Kasumi-1 (cell line): Measurements from ENCODE around the gene H1-8.

ENCODE experiments used
- DNase-seq, 2 experiments: peaks; one replicate each; lab custom pipeline; 2025; lab: John Stamatoyannopoulos, UW

The H1-8 gene

GRCh38 chr3:129573493-129573892 lies 30.5 kb downstream of the H1-8 start:
- no peak for DNase-seq

DNA sequence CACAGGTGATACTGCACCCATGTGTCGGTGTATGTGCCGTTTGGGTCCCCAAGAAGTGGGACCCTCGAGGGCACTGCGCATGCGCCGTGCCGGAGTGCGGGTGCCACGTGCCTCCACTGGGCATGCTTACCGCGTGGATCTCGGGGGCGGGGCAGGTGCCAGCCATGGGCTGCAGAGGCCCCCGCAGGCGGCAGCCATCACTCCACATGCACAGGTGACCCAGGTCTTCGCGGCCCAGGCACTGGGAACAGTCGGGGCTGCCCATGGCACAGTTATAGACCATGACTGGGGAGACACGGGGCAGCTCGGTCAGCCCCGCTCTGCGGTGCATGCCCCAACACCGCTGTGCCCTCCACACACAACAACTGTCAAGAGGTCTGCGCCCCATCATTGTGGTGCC lies 31.2 kb downstream of the H1-8 start:
- no peak for DNase-seq

- DNase-seq = no peak
Measured at GRCh38 chr3:129575233-129575996, 32.4 kb downstream of the H1-8 start.

GRCh38 chr3:129575997-129576384 lies 33.0 kb downstream of the H1-8 start:
- DNase-seq = no peak

DNA sequence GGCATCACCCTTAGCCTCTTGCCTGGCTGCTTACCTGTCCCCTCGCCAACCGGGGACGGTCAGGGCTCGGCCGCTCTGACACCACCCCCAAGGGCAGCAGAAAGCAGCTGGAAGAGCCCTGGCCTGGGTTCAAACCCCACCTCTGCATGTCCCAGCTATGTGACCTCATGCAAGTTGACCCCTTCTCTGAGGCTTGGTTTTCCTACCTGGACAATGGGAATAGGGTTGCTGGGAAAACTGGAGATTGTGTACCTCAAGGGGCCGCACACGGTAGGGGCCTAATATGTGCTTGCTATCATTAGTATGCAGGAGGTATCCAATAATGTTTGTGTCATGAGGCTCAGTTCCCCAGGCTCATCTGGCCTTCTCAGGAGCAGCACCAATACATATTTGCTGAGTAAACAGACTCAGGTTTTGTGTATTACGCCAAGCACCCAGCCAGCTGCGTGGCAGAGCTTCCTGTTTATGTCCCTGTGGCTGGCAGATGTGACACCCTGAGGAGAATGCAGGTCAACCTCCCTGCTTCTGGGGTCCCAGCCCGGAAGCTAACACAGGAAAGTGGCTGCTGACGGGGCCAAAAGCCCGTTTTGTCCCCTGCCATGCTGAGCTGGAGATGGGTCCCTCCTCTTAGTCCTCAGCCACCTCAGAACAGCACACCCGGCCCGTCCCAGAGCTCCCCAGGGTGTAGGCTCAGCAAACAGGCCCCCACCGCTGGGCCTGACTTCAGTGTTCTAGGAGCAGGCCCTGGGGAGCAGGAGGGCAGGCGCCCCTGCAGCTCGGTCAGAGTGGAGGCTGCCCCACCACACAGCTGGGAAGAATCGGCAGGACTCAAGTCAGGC lies 33.8 kb downstream of the H1-8 start:
- DNase-seq = peak; percentile 60 to 70

DNA sequence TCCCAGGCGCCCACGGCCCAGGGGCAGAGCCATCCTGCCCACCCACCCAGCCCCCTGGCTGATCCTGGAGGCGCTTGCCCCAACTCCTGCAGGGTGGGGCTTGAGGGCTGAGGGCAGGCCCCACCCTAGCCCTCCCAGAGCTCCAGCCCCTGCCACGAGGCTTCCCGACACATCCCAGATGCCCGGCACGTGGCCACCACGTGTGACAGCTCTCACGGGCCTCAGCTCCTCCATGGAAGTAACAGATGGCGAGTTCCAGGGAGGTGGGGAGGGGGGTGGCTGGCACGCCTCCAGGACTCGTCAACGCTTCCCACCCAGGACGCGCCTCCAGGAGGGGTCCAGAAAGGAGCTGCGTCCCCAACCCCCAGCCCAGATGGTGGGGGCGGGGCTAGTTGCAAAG lies 34.4 kb downstream of the H1-8 start:
- peak in 1 of 2 experiments; percentile 28 for DNase-seq

DNA sequence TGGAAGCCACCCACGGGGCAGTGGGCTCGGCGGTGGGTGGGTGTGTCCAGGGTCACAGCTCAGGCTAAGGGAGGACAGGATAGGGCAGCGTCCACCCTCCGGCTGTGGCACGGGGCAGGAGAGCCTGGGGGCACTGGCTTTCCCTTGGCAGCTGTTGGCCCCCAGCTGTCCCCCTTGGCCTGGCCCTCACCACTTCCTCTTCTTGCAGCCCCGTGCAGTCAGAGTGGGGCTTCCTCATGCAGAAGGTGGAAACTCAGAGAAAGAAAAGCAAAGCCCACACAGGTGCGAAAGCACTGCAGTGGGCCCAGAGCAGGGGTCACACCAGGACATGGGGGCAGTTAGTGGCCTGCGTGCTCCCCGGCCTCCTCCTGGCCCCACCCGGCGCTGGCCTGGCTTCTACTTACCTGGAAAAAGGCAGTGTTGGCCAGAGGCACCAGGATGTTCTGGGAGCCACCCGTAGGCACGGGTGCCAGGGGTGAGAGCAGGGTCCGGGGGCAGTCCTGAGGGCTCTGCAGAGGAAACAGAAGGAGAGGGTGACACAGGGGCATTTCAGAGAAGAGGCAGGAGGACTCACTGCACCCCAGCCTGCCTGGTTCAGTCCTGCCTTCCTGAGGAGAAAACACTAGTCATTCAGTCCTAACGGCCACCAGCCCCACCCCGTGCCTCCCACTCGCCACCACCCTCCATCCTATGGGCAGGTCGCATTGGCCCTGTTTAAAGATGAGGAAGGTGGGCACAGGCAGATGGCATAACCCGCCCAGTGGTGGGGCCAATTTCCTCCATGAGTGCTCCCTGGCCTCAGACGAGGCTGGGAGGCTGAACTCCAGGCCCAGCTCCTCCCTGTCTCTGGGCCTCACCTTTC lies 35.2 kb downstream of the H1-8 start:
- peak; percentile 72 to 81 for DNase-seq

DNA sequence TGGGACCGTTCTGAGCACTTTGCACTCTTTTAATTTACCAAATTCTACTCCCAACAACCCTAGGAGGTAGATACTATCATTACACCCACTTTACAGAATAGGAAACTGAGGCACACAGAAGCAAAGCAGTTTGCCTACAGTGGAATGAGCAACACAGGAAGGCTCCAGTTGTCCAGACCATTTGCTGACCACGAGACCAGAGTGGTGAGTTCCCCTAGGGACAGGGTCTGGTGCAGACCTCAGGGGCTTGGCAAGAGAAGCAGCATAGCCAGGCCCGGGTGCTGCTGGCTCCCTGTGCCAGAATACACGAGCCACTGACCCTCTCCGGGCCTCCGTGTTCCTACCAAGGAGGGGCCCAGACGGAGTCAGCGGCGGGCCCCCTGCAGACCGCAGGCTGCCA lies 37.0 kb downstream of the H1-8 start:
- no peak for DNase-seq

DNA sequence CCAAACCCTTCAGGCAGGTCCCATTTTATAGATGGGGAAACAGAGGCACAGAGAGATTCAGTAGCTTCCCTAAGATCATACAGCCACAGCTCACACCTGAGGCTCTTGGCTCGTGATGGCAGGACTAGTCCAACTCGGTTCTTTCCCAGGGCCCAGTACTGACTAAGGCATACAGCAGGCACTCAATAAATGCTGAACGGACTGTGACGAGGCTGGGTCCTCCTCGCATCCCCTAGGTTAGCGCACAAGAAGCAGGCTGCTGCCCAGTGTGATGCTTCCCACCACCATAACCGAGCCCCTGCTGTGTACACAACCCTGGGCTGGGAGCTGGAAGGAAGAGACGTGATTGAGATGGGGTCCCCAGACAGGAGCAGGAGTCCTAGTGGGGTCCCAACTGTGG lies 38.6 kb downstream of the H1-8 start:
- DNase-seq = no peak

DNA sequence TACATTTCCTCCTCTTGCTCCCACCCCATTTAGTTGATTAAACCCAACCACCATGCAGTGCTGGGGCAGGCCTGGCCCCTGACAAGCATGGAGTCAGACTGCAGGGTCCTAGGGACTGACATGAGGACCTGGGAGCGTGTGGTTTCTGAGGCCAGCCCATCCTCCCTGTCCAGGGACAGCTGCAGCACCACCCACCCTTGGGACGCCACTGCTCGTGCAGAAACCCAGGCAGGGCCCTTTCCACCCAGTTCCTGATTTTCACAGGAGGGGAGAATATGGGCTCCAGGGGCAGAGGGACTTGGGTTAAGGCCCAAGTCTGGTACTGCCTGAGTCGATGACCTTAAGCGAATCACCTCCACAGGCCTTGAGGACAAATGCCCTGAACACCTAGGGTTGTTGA lies 39.8 kb downstream of the H1-8 start:
- DNase-seq = no peak

DNA sequence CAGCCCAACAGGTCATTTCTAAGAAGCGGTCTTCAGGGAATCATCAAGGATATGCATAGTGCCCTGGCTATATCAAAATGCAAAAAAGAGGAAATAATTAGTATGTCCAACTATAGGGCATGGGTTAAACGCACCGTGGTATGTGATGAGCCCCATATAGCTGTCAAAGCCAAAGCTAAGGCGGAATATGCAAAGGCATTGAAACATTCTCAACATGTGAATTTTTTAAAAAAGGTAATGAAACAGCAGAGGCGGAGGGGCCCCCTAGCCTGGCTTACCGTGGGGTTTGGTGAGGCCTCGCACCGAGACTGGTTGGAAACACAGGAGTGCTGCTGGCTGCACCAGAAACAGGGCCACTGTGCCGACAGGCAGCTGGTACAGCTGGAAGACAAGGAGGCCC lies 40.3 kb downstream of the H1-8 start:
- DNase-seq = no peak

DNA sequence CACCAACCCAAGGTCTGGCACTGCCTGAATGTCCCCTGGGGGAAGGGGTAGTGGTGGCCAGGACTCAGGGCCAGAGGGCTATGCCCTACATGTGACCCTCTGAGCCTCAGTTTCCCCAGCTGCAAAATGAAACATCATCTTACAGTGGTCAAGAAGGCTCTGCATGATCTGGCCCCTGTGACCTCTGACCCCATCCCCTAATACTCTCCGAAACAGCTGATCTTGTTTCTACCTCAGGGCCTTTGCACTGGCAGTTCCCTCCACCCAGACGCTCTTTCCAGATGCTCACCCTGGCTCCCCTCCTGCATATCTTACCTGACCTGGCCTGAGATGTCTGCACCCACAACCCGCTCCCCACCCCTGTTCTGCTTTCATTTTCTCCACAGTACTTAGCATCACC lies 41.7 kb downstream of the H1-8 start:
- no peak for DNase-seq

GRCh38 chr3:129585949-129586657 lies 43.1 kb downstream of the H1-8 start:
- DNase-seq = no peak

DNA sequence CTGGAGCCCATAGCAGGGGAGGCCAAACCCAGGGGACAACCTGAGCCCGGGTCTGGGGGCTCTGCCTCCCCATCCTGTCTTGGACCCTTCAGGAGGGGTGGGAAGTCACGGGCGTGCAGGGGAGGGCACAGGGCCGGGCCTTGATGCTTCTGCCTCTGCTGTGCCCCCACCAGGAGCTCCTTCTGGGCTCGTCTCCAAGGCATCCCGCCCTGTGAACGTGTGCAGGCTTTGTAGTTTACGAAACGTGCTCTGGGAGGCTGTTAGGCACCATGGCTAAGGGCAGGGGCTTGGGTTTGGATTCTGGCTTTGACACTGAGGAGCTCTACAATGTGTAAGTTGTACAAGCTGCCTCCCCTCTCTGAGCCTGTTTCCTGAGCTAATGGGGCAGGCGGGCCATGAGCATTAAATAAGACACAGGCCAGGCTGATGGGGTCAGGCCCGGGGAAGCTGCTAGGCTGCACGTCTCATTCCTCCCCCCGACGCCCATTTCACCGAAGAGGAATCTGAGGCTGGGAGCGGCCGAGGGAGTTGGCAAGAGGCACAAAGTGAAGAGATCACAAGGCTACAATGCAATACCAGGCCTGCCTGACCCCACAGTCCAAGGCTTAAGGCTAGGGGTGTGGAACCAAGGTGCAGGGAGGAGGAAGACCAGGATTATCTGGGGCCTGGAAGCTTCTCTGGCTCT lies 43.9 kb downstream of the H1-8 start:
- no peak for DNase-seq

- no peak for DNase-seq
Measured at GRCh38 chr3:129587566-129588210, 44.7 kb downstream of the H1-8 start.

DNA sequence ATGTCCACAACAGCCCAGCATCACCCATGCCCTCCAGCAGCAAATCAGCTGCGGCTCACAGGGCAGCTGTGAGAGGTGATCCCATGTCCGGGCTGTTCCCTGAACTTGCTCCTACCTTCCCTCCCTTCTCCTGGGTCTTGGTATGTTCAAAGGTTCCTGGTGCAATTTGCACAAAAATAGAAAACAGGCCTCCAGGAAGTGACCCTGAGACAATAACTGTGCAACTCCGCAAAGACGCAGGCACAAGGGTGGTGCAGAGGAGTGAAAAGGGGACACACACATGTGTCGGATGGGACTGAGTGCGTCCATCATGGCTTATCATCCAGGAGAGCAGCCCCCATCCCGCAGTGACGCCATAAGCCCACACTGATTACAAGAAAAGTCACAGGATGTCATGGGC lies 47.2 kb downstream of the H1-8 start:
- no peak for DNase-seq

DNA sequence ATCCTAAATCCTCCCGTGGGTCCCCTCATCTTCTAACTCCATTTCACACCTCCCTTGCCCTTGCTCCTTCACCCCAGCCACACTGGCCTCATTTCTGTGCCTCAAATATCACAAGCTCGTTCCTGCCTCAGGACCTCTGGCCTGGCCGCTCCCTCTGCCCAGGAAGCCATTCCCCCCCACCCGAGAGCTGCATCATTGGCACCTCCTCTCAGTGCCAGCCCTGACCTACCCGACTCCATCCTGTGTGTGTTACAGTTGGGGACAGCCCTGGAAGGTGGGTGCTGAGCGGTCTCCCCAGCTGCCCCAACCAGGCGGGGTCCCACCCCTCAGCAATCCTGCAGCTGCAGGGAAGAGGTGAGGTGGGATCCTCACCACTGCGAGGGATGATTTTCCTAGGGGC lies 49.0 kb downstream of the H1-8 start:
- DNase-seq = no peak

DNA sequence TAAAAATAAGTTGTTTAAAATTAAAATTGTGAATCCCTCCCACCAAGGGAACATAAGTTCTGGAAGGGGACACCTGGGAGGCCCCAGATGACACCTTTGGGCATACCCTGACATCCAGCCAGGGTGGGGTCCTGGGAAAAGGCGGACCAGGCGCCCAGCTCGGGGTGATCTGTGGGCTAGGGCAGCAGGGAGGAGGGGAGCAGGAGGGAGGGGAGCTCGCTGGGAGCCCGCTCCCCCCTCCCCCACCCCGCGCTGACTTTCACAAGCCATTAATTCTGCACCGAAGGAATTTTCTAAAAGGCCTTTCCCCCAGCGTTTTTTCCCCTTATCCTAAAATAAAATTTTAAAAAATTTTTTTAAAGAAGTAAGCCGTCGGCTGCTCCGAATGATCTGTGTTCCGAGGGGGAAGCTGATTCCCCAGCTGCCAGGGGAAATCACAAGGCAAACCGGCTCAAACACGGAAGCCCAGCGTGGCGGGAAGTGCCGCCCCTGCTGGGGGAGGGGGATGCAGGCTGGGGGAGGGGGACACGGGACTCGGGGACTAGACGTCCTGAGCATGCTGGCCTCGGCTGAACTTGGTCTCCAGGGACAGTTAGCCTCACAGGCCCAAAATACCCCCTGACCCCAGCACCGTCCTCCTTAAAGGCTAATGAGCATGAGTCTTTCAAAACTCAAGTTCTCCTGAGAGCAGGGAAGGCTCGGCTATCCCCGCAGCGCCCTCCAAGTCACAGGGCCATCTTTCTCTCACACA lies 49.6 kb downstream of the H1-8 start:
- DNase-seq = peak; percentile 54

- DNase-seq = no peak
Measured at GRCh38 chr3:129593230-129593594, 50.2 kb downstream of the H1-8 start.
